Hepatocyte (in vitro differentiated cells): ENCODE data around the gene GNG13. TPM values are rescaled to one million over a fixed set of nuclear protein-coding genes. Genes with fewer than 3 reads are reported as not detected.

Source experiments
- DNase-seq: peaks from one replicate; pipeline ENCODE4 v3.0.0-alpha.2; 2016; ENCODE audit warnings: low spot score
- H2AFZ ChIP-seq: fragments of 200-600 bp; sonication (generic); 2 replicates; pipeline ENCODE4 v1.6.0; 2016; ENCODE audit warnings: antibody characterized with exemption, mild to moderate bottlenecking
- H3K27ac ChIP-seq: fragments of 200-600 bp; sonication (generic); 2 replicates; pipeline ENCODE4 v1.5.1; 2016; ENCODE audit warnings: mild to moderate bottlenecking
- H3K27me3 ChIP-seq: fragments of 200-600 bp; sonication (generic); 2 replicates; pipeline ENCODE4 v1.6.1; 2016
- H3K36me3 ChIP-seq: fragments of 200-600 bp; sonication (generic); replicated peaks from 2 replicates; pipeline ENCODE4 v1.5.1; 2016; ENCODE audit warnings: low read depth; ENCODE audit not compliant: insufficient read depth
- H3K4me1 ChIP-seq: fragments of 200-600 bp; sonication (generic); 2 replicates; pipeline ENCODE4 v1.5.1; 2016; ENCODE audit warnings: mild to moderate bottlenecking, moderate library complexity; ENCODE audit not compliant: insufficient read depth
- H3K4me2 ChIP-seq: fragments of 200-600 bp; sonication (generic); 2 replicates; pipeline ENCODE4 v1.6.0; 2016
- H3K4me3 ChIP-seq: fragments of 200-600 bp; sonication (generic); 2 replicates; pipeline ENCODE4 v1.5.1; 2016; ENCODE audit warnings: mild to moderate bottlenecking
- H3K79me2 ChIP-seq: fragments of 200-600 bp; sonication (generic); 2 replicates; pipeline ENCODE4 v1.6.0; 2017; ENCODE audit warnings: mild to moderate bottlenecking
- H3K9me2 ChIP-seq: fragments of 200-600 bp; sonication (generic); replicated peaks from 2 replicates; pipeline ENCODE4 v1.6.0; 2017; ENCODE audit warnings: mild to moderate bottlenecking; ENCODE audit not compliant: insufficient read depth
- H3K9me3 ChIP-seq: fragments of 200-600 bp; sonication (generic); 2 replicates; pipeline ENCODE4 v1.5.1; 2016; ENCODE audit warnings: low read depth, mild to moderate bottlenecking
- H4K20me1 ChIP-seq: fragments of 200-600 bp; sonication (generic); 2 replicates; pipeline ENCODE4 v1.6.0; 2016; ENCODE audit warnings: mild to moderate bottlenecking; ENCODE audit not compliant: insufficient read depth, poor library complexity, severe bottlenecking
- EZH2 ChIP-seq: fragments of 200-600 bp; sonication (generic); IDR thresholded peaks from 2 replicates; pipeline ENCODE4 v1.6.1; 2016; ENCODE audit warnings: antibody characterized with exemption, mild to moderate bottlenecking, borderline replicate concordance
- EZH2phosphoT487 ChIP-seq: fragments of 200-600 bp; sonication (generic); IDR thresholded peaks from one replicate; pipeline ENCODE4 v1.6.1; 2018; ENCODE audit warnings: antibody characterized with exemption, mild to moderate bottlenecking, low read depth, moderate library complexity; ENCODE audit not compliant: unreplicated experiment, severe bottlenecking
- WGBS: methylation state at CpG from one replicate; pipeline ENCODE4 v1.1.6; 2016; ENCODE audit warnings: low lambda C conversion rate; ENCODE audit errors: missing lambda C conversion rate; 5-methylcytosine and 5-hydroxymethylcytosine counted together
- polyA plus RNA-seq: library from polyadenylated mRNA; unstranded; fragments of >200 nt; fragmentation: Nextera tagmentation; extraction: Ambion mirVana; gene quantifications from 2 replicates; pipeline ENCODE4 v1.2.1, GENCODE V29; 2016
- total RNA-seq: library from RNA; depleted of rRNA; stranded (reverse); fragments of >200 nt; gene quantifications from 2 replicates; pipeline ENCODE4 v1.2.3, GENCODE V29; 2014
- TF ChIP-seq, protein P1 (sequence below): fragments of 200-600 bp; sonication (generic); IDR thresholded peaks from 2 replicates; pipeline ENCODE4 v1.5.1; 2016; ENCODE audit warnings: antibody characterized with exemption, mild to moderate bottlenecking; ENCODE audit not compliant: poor library complexity

The GNG13 gene
- total and polyA plus RNA-seq, 2 experiments from 2014 or later: not detected

DNA sequence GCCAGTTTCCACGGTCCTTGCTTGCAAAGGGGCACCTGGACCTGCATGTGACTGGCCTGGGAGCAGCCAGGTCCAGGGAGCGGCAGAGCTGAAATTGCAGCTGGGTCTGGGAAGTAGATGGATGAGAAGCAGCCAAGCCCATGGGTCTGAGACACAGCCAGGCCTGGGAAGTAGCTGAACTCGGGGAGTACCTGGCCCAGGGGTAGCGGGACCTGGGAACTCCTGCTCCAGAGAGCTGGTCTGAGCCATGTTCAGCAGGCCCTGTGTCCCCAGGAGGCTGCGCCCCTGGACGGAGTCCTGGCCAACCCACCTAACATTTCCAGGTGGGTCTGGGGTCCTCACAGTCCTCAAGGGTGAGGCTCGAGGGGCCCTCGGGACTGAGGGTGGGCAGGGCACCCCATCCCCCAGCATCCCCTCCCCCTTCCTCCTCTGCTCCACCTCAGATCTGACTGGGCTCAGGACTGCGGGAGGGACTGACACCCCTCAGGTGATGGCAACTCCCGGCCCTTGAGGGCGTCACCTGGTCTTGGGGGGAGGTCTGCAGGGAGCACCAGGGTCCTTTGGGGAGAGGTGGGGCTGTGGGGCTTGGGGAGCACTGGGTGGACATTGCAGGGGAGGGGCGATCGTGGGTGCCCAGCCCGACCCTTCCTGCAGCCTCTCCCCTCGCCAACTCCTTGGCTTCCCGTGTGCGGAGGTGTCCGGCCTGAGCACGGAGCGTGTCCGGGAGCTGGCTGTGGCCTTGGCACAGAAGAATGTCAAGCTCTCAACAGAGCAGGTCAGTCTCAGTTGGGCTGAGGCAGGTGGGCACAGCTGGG is 37.0 kb downstream of the GNG13 start:
- no peak overlapping the region for H3K4me3 ChIP-seq
- H3K9me2 ChIP-seq: no peaks in the 10 kb centered on the region
- H3K27me3 ChIP-seq: no peaks in the 10 kb centered on the region
- DNase-seq: no peak
- H3K9me3 ChIP-seq: no peaks in the 10 kb centered on the region
- no peaks in the 10 kb centered on the region for H3K36me3 ChIP-seq
- no peaks in the 10 kb centered on the region for H3K79me2 ChIP-seq
- H4K20me1 ChIP-seq: no peaks in the 10 kb centered on the region
- 90% methylated on average over 11 of the region's 21 CpGs for whole genome bisulfite sequencing
- no peak overlapping the region for H2AFZ ChIP-seq
- peaks cover 7% of the 10 kb centered on the region for H3K4me1 ChIP-seq
- no peak overlapping the region for H3K4me2 ChIP-seq
- TF ChIP-seq, protein P1, sequence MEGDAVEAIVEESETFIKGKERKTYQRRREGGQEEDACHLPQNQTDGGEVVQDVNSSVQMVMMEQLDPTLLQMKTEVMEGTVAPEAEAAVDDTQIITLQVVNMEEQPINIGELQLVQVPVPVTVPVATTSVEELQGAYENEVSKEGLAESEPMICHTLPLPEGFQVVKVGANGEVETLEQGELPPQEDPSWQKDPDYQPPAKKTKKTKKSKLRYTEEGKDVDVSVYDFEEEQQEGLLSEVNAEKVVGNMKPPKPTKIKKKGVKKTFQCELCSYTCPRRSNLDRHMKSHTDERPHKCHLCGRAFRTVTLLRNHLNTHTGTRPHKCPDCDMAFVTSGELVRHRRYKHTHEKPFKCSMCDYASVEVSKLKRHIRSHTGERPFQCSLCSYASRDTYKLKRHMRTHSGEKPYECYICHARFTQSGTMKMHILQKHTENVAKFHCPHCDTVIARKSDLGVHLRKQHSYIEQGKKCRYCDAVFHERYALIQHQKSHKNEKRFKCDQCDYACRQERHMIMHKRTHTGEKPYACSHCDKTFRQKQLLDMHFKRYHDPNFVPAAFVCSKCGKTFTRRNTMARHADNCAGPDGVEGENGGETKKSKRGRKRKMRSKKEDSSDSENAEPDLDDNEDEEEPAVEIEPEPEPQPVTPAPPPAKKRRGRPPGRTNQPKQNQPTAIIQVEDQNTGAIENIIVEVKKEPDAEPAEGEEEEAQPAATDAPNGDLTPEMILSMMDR: no peak
- TF ChIP-seq EZH2 (no peak), EZH2phosphoT487 (no peak)
- no peak overlapping the region for H3K27ac ChIP-seq

DNA sequence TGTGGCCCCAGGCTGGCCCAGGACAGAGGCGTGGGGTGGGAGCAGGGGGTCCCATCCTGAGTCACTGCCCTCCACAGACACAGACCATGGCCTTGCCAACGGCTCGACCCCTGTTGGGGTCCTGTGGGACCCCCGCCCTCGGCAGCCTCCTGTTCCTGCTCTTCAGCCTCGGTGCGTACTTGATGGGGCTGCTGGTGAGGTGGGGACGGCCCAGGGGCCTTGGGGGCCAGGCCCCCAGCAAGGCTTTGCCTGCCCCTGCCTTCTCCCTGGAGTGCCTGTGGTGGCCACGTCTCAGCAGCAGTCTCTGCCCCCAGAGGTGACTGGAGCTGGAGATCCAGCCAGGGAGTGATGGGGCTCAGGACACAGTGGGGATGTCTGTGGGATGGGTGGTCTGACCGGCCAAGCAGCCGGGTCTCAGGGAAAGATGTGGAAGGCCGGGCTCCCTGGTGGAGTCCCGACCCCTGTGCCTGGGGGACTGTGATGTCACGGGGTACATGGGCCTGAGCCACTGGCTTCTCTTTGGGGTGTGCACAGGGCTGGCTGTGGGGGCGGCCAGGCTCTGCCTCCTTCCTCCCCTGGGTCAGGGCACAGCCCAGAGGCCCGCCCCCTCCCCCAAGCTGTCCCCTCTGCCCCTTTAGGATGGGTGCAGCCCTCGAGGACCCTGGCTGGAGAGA is 37.8 kb downstream of the GNG13 start:
- WGBS: 93% methylated on average over 17 of the region's 17 CpGs
- no peak overlapping the region for H3K4me3 ChIP-seq
- no peaks in the 10 kb centered on the region for H3K36me3 ChIP-seq
- H3K4me2 ChIP-seq: no peak overlapping the region
- H3K9me3 ChIP-seq: no peaks in the 10 kb centered on the region
- peaks cover 7% of the 10 kb centered on the region for H3K4me1 ChIP-seq
- TF ChIP-seq EZH2phosphoT487 (no peak), EZH2 (no peak)
- TF ChIP-seq, protein P1: no peak
- H3K27me3 ChIP-seq: no peaks in the 10 kb centered on the region
- no peak overlapping the region for H2AFZ ChIP-seq
- H3K27ac ChIP-seq: no peak overlapping the region
- H3K79me2 ChIP-seq: no peaks in the 10 kb centered on the region
- H3K9me2 ChIP-seq: no peaks in the 10 kb centered on the region
- DNase-seq: no peak
- H4K20me1 ChIP-seq: no peaks in the 10 kb centered on the region

DNA sequence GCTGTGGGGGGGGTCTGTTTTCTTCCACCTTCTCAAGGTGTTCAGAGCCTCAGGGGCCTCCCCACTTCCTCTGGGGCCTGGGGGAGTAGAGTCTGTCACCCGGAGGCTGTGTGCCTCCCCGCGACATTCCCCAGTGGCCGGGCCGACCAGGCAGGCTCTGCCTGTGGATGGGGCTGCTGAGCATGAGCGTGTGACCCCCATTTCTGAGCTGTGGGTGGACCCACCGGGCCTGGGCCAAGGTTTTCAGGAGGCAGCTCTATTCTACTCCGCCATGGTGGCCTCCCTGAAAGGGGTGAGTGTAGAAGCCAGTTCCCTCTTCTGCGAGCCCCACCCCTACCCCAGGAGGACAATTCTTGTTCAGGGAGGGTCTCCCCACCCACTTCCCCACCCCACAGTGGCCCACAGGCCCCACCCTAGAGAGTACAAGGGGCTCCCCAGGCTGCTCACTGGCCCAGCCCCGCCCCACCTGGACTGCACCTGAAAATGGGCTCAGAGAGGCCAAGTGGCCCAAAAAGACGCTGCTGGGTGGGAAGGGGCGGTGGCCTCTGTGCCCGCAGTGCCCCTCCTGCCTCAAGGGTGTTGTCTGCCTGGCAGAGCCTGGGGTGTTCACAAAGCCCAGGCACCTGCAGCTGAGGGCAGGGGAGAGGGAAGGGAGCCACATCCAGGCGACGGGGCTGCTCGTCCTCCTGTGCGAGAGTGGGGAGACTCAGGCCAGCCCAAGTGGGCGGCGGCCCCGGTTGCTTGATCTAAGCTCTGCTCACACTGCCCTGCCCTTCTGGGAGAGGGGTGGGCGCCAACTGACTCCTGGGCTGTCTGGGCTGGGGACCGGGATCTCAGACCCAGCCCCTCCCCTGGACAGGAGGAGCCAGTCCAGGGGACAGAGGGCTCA is 38.7 kb downstream of the GNG13 start:
- 87% methylated on average over 18 of the region's 22 CpGs for WGBS

More for the DNA sequence above, 38.7 kb downstream of the GNG13 start:
- no peaks in the 10 kb centered on the region for H4K20me1 ChIP-seq
- H3K79me2 ChIP-seq: no peaks in the 10 kb centered on the region
- no peak for TF ChIP-seq EZH2
- no peak for TF ChIP-seq EZH2phosphoT487
- TF ChIP-seq, protein P1: no peak
- no peaks in the 10 kb centered on the region for H3K9me3 ChIP-seq
- no peak overlapping the region for H2AFZ ChIP-seq
- no peak for DNase-seq
- no peak overlapping the region for H3K4me3 ChIP-seq
- no peak overlapping the region for H3K27ac ChIP-seq
- peaks cover 7% of the 10 kb centered on the region for H3K4me1 ChIP-seq
- no peaks in the 10 kb centered on the region for H3K27me3 ChIP-seq
- no peaks in the 10 kb centered on the region for H3K36me3 ChIP-seq
- H3K9me2 ChIP-seq: no peaks in the 10 kb centered on the region
- H3K4me2 ChIP-seq: no peak overlapping the region
